Measurements from ENCODE around the gene HOXC10.

The HOXC10 gene

GRCh38 chr12:54033980-54034784 lies 49.2 kb downstream of the HOXC10 start:
- no peak for TF ChIP-seq CTCF (IDR thresholded peaks at IDR 0.05; ENCODE audit: borderline replicate concordance, control extremely low read depth, extremely low read depth, insufficient read depth, missing control alignments)
- in situ Hi-C loops (cut with MboI; ENCODE audit: low sequenced_read_pairs, unreplicated experiment): no loop called here
- no peak for DNase-seq (ENCODE audit: low spot score)

- no peak for DNase-seq (ENCODE audit: low spot score)
- TF ChIP-seq CTCF (IDR thresholded peaks at IDR 0.05; ENCODE audit: borderline replicate concordance, control extremely low read depth, extremely low read depth, insufficient read depth, missing control alignments): no peak
- in situ Hi-C loops (cut with MboI; ENCODE audit: low sequenced_read_pairs, unreplicated experiment): no loop called here
These were observed 49.9 kb downstream of the HOXC10 start for GRCh38 chr12:54034785-54035310.

- in situ Hi-C loops (cut with MboI; ENCODE audit: low sequenced_read_pairs, unreplicated experiment): no loop called here
- DNase-seq (ENCODE audit: low spot score): no peak
- TF ChIP-seq CTCF (IDR thresholded peaks at IDR 0.05; ENCODE audit: borderline replicate concordance, control extremely low read depth, extremely low read depth, insufficient read depth, missing control alignments): no peak
These were observed 50.8 kb downstream of the HOXC10 start for GRCh38 chr12:54035568-54036264.

GRCh38 chr12:54036620-54037359 lies 51.8 kb downstream of the HOXC10 start:
- TF ChIP-seq CTCF (IDR thresholded peaks at IDR 0.05; ENCODE audit: borderline replicate concordance, control extremely low read depth, extremely low read depth, insufficient read depth, missing control alignments): no peak
- no peak for DNase-seq (ENCODE audit: low spot score)

GRCh38 chr12:54037360-54038283 lies 52.7 kb downstream of the HOXC10 start:
- DNase-seq (ENCODE audit: low spot score): no peak
- no peak for TF ChIP-seq CTCF (IDR thresholded peaks at IDR 0.05; ENCODE audit: borderline replicate concordance, control extremely low read depth, extremely low read depth, insufficient read depth, missing control alignments)

More at GRCh38 chr12:54036620-54037359, 51.8 kb downstream of the HOXC10 start:
- in situ Hi-C loops (cut with MboI; ENCODE audit: low sequenced_read_pairs, unreplicated experiment): no loop called here

More at GRCh38 chr12:54037360-54038283, 52.7 kb downstream of the HOXC10 start:
- in situ Hi-C loops (cut with MboI; ENCODE audit: low sequenced_read_pairs, unreplicated experiment): no loop called here

Data from GM13976 (cell line).